Activated CD8-positive, alpha-beta memory T cell treated with anti-CD3 and anti-CD28 coated beads, Interleukin-2, amount 50 U/mL, for 1 hour (primary cell): ENCODE results near the gene CDK3.
"Not testable (repeated sequence)": the region's sequence is repeated elsewhere in the genome, so short reads cannot be mapped to it uniquely, and the experiment has no call there.

Source experiments
- DNase-seq: peaks from one replicate; pipeline ENCODE4 v3.0.0-alpha.2; 2020; ENCODE audit errors: extremely low read depth

Gene CDK3

DNA sequence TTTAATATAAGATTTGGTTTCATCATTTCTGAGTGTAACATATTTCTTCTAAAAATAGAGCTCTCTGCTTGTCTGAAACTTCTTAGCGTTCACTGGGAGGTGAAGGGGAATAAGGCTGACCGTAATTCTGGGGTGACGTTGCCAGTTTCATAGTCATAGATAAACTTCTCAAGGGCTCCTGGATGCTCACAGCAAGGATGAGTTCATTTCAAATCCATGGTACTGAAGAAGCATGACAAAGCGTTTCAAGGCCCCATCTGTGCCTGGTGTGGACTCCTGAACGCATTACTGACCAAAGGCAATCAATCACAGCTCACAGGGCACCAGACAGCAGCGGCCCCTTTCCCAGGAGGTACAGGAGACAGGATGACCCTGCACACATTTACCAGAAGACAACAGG is 38.5 kb downstream of the CDK3 start:
- DNase-seq: no peak

DNA sequence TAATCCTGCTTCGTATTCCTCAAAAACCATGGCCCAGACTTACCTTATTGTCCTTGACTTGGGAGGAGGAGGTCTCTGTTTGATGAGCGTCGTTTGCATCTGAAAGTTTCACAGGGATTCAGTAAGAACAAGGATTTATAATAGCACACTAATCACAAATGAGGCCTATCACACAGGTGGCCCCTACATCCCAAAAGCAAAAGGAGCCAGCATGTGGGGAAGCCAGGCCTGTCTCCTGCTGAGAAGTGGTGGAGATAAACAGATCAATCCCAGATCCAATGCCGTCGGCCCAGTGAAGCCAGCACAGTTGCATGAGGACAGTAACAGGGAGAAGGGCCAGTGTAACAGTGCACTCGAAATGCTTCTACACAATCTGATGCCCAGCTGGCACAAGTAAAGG is 39.7 kb downstream of the CDK3 start:
- no peak for DNase-seq

DNA sequence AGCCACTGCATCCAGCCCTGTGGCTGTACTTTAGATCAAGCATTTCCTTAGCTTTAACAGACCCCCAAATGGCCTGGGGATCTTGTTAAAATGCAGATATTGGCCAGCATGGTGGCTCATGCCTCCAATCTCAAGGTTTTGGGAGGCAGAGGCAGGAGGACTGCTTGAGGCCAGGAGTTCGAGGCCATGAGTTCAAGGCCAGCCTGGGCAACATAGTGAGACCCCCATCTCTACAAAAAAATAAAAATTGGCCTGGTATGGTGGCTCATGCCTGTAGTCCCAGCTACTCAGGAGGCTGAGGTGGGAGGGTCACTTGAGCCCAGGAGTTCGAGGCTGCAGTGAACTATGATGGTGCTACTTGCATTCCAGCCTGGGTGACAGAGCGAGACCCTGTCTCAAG is 42.2 kb downstream of the CDK3 start:
- DNase-seq: not testable (repeated sequence)

DNA sequence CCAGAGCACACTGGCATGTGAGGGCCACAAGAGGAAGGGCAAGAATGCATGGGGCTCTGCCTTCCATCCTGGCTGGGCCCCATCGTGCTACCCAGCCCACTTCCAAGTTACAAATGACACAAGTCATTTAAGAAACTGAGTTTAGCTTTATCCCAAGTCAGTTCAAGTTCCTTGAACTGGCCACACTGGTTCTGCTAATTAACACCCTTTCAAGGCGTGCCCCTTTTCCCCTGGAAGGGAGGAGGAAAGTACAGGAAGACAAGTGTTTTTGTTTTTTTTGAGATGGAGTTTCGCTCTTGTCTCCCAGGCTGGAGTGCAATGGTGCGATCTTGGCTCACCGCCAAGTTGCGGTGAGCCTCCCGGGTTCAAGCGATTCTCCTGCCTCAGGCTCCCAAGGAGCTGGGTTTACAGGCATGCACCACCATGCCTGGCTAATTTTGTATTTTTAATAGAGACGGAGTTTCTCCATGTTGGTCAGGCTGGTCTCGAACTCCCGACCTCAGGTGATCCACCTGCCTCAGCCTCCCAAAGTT is 43.9 kb downstream of the CDK3 start:
- DNase-seq: not testable (repeated sequence)

DNA sequence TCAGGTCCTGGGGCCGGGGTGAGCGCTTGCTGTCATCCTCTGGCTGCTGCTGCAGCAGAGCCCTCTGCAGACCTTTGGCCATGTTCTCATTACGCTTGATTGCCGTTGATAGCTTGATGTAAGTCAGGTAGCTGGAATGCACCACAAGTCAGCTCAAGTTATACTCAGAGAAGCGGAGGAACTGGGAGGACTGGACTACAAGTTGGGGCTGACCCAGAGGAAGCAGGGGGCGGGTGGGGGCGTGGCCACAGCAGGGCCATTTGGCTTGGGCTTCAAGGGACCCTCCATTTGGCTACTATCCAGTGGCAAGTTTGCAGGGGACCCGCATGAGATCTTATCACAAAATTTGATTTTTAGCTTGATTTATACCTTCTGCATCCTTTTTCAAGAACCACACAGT is 45.4 kb downstream of the CDK3 start:
- DNase-seq: no peak

DNA sequence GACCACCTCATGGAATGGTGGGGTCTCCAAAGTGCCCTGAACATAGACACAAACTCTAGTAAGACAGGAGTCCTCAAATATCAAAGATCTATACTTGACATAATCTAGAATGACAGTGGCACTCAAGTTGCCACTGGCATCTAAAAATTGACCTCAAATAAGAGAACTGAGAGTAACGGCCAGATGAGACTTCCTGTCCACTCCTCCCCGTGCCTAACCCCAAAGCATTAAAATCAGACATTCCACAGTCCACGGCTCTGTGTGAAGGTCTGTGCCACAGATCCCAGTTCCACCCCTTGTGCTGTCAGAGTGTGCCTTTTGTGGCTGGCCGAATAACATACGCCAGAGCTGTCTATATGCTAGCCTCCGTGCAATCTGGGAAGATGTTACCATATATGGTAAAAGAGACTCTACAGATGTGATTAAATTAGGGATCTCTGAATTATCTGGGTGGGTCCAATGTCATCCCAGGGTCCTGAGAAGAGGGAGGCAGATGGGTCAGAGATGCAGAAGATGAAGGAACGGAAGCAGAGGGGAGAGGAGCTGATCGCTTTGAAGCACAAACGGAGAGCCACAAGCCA is 47.5 kb downstream of the CDK3 start:
- no peak for DNase-seq

DNA sequence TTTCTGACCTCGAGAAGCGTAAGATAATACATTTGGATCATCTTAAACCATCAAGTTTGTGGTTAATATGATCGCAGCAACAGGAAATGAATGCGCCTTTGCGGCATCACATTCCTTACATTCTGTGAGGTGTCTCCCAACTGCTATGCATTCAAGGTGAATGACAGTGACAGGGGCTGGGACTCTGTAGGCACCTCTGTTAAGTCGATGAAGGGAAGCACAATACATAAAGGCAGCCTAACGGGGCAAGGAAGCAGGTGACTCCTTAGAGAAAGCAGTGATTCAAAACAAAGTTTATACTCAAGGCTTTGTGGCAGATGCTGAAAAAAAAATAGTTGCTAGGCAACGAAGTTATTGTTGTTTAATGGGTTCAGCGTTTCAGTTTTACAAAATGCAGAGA is 48.1 kb downstream of the CDK3 start:
- no peak for DNase-seq

DNA sequence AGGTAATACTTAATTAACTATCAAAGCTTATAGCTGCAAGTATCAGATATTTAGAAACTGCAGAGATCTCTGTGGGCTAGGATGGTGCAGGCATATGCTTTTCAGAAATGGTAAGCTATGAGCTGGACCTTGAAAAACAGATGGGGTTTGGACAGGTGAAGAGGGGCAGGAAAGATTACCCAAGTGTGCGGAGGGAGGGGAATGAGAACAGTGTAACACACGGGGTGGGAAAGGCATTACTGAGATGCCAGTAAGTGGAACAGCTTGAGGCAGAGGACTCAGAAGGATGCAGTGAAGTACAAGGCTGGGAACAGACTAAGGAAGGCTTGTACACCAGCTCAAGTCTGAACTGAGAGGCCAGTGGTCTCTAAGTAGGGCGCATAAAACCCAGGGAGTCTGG is 48.6 kb downstream of the CDK3 start:
- no peak for DNase-seq

DNA sequence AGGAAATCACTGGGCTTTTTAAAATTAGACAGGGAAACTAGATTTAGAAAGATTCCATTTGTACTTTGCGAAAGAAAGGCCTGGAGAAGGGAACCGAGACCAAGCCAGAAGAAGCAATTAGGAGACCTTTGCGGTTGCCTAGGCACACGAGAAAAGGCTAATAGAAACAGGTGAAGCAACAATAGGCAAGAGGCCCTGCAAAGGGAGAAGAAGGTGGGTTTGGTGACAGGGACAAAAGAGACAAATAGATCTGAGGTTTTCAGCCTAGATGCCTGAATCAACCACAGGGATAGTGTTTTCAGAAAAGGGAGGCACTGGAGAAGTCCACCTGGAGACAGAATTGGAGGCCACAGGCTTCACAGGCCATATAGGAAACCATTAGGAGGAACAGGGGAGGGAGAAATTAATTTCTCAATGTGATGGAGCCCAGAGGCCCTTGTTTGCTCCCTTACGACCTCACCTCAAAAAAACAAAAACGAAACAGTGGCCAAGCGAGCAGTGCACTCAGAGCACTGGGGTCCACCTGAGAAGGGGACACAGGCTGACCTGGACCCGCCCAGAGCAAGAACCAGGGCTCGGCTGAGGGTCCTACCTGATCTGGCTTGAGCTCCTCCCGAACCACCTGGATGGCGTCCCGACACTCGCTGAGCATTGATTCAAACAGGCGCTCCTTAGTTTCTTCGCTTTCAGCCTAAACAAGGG is 49.3 kb downstream of the CDK3 start:
- no peak for DNase-seq

DNA sequence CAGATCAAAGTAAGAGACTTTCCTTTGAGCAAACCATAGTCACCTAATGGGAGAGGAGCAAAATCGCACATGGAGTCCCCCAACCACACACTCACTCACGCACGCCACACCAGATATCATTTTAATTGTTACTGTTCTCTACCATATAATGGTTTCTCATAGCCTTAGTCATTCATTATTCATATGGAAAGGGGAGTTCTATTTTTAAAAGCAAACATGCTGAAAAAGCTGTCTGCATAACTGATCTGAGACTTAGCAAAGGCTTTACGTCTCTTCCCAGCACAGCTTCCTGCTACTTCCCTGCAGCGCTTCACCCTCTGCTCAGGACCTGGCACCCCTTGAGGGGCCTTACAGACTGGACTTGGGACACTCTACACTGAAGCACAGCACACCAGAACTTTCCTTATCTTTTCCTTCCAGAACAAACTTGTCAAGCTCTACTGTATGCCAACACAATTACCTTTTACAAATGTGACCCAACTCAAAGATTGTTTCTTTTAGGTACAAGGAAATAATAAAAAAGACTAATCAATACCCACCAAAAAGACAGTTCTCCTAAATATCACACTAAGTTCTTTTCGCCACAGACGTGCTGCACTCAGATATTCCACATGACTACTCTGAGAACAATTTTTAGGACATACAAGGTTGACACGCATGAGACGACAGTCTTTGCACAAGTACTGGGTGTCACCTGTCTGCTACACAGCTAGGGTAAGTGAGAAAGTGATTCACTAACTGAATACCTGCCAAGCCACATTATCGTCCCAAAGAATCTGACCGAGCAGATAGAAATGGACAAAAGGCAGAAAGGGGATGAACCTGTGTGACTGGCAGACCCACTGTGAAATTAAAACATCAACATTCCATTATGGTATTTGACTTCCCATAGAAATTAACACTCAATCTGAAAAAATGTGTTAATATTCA is 50.1 kb downstream of the CDK3 start:
- no peak for DNase-seq

DNA sequence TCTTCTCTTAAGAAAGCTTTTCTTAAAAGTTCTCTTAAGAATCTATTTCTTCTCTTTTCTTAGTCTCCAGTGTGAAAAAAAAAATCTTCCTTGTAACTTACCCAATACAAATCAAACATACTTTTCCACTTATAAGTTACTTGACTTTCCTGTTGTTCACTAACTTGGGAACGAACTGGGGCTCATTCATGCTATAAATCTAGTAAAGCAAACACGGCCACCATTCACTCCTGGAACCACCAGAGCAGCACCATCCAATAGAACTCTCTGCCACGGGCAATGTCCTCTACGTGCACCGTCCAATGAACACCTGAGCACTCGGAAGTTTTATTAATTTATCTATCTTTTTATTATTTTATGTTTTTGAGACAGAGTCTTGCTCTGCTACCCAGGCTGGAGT is 50.9 kb downstream of the CDK3 start:
- no peak for DNase-seq

DNA sequence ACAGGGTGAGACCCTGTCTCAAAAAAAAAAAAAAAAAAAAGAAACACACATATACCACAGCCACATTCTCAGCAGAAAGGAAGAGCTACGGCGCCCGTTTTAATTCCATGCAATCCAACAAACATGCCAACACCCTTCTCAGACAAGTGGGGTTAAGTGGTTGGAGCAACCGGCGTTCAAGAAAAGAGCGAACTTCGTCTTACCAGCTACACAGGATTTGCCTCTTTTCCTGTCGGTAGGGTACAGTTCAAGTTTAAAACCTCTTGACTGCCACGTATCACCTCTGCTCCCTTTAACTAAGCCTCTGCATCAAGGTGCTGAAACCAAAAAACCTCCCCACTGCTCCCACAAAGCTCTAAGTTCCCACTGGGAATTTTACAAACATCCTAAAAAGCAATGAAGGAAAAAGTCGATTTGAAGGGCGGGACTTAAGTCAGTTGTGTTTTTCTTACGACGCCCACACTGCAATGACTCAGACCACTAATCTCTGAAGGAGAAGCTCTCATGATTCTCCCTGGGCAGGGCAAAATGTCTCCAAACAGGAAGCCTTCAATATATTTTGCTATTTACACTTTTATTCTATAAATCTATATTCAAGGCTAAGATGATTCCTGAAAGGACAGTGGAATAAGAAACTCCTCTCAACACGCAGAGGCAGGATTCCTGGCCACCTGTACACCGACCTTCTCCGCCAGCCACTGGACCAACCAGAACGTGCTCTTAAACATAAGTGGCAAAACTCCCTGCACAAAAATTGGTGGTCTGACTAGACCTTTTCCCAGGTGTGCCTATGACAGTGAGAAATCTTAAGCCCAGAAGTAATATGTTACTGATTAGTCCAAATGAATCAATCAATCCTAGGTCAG is 52.8 kb downstream of the CDK3 start:
- no peak for DNase-seq

DNA sequence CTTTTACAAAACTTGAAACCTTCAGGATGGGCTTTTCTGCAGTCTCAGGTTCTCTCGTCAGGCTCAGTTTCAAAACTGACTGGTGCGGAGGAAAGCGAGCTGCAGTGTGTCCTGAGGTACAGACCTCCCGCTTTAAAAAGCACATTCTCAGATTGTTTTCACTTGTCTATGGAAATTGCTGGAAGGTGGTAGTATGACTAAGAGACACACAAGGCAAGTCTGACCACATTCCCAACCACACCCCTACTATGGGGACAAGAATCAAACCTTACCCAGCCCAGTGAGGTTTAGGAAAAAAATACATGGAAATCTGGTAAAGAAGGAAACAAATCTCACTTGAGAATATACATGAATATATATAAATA is 53.4 kb downstream of the CDK3 start:
- DNase-seq: no peak
